LoVo (cell line): Measurements from ENCODE around the gene MYO1H.
"Not testable (repeated sequence)": the region's sequence is repeated elsewhere in the genome, so short reads cannot be mapped to it uniquely, and the experiment has no call there.

Experiments used
- DNase-seq: peaks from one replicate; pipeline ENCODE4 v3.0.0-alpha.2; 2016; ENCODE audit warnings: low spot score

MYO1H gene

DNA sequence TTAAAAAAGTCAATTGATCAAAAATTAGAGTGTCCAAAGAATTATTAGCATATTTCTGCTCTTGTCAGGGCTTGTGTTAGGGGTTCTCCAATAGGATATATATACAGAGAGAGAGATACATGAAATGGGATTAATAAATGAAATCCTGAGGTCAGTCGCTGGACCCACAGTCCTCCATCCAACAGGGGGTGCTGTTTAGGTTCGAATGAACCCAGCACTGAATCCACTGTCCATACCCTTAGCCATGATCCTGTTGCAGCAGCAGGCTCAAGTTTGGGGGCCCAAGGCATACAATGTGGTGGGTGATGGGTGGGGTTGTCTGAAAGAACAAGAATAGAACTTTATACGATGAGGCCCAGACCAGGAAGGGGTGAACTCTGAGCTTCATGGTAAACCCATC is 780 bp upstream of the MYO1H start:
- DNase-seq: no peak

- no peak for DNase-seq
Measured at GRCh38 chr12:109352184-109352583, 4.5 kb downstream of the MYO1H start.

DNA sequence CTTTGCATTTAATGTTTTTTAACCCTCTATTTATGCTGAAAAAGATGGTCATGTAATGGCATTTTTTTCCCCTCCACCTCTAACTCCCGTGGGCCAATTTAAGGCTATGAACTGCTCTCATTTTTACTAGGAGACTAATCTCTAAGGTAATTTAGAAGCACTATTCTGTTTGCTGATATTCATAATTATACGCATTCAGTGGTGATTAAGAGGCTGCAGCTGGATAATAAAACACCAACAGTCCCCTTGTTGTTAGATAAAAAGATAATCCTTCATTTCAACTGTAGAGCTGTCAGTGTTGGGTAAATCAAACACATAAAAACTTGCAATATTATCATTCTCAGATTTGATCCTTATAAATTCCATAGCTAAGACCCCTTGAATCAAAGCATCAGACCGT is 8.9 kb downstream of the MYO1H start:
- DNase-seq: no peak

GRCh38 chr12:109357032-109357431 is 9.3 kb downstream of the MYO1H start:
- DNase-seq: no peak

- no peak for DNase-seq
Measured at GRCh38 chr12:109358154-109358869, 10.6 kb downstream of the MYO1H start.

DNA sequence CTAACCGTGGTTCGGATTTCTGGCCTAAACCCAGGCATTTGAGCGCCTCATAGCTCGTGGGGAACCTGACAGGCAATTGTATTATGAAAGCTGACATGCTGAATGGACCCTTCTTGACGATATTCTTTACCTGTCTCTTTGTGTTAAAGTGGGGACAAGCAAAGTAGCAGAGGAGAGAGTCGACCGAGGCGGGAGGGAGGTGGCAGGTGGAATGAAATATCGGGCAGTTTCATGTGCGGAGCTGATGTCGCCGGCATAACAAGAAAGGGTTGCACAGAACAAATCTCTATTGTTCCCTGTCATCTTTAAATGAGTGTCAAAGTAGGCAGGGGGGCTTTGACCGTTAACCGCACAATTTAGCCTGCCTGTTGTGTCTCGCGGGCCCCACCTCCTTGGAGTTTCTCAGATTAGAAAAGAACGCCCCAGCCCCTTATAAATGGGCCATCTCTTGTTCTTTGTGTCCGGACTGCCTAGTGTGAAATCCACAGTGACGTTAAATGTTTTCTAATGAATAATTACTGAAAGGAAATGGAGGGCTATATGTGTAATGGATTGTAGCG is 11.5 kb downstream of the MYO1H start:
- no peak for DNase-seq

DNA sequence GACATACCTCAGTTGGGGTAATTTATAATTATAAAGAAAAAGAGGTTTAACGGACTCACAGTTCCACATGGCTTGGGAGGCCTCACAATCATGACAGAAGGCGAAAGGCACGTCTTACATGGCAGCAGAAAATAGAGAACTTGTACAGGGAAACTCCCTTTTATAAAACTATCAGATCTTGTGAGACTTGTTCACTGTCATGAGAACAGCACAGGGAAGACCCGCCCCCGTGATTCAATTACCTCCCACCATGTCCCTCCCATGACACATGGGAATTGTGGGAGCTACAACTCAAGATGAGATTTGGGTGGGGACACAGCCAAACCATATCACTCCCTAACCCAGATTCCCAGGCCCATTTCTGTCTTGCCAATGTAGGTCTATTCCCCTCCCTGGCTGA is 22.1 kb downstream of the MYO1H start:
- DNase-seq: no peak

DNA sequence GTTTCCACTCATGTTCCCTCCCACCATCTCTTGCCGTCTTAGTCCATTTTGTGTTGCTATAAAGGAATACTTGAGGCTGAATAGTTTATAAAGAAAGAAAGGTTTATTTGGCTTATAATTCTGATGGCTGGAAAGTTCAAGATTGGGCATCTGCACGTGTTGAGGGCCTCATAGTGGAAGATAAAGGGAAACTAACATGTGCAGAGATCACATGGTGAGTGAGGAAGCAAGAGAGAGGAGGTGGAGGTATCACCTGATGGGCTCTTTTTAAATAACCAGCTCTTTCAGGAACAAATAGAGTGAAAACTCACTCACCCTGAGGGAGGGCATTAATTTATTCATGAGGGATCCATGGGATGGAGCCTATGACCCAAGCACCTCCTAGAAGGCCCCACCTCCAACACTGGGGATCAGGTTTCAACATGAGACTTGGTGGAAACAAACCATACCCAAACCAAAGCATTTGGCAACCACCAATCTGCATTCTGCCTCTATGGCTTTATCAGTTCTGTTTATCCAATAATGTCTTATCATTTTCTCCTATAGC is 29.5 kb downstream of the MYO1H start:
- DNase-seq: no peak

DNA sequence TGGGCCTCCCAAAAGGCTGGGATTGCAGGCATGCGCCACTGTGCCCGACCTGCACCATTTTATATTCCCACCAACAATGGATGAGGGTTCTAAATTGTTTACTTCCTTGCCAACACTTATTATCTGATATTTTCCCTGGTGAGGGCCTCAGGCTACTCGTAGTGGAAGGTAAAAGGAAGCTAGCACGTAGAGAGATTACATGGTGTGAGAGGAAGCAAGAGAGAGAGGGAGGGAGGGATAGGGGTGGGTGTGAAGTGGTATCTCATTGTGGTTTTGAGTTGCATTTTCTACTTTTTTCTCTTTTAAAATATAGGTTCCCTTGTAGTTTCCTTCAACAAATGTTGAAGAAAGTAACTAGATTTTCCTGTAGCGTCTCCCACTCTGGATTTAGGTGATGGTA is 30.9 kb downstream of the MYO1H start:
- DNase-seq: no peak

DNA sequence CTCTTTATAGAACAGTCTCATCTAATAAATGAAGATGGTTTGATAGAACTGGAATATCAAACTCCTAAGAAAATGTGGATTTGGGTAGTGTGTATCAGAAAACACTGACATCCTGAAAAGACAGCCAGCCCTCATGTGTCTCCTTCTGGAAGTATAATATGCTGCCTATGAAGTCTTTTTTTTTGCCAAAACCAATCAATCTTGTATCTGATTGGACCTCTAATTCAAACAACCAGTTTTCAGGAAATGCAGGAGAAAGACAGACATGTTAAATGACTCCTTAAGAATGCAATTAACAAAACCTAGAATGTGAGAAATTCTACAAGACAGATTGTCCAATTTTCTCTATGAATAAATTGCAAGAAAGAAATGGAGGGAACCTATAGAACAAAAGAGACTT is 34.3 kb downstream of the MYO1H start:
- DNase-seq: no peak

- no peak for DNase-seq
Measured at GRCh38 chr12:109383240-109383639, 35.5 kb downstream of the MYO1H start.

DNA sequence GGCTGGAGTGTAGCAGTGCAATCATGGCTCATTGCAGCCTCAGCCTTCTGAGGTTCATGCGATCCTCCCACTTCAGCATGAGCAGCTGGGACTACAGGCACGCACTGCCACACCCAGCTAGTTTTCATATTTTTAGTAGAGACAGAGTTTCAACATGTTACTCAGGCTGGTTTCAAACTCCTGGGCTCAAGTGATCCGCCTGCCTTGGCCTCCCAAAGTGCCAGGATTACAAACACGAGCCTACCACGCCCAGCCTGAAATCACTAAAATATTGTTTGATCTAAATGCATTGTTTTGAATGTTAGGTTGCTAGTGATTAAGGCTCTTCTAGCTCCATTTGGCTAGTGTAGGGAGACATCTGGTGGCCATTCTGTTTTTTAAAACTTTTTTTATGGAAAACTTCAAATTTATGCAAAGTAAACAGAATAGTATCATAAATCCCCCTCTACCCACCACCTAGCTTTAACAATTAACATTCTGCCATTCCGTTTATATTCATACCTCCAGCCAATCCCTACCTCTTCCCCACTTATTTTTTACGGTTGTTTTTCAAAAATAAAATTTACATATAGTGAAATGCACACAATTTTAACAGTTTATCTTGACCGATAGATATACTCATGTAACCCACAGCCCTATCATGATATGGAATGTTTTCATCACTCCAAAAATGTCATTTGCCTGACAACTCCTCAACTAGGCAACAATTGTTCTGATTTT is 37.8 kb downstream of the MYO1H start:
- DNase-seq: peak; percentile 63

GRCh38 chr12:109386059-109386433 is 38.3 kb downstream of the MYO1H start:
- DNase-seq: no peak

DNA sequence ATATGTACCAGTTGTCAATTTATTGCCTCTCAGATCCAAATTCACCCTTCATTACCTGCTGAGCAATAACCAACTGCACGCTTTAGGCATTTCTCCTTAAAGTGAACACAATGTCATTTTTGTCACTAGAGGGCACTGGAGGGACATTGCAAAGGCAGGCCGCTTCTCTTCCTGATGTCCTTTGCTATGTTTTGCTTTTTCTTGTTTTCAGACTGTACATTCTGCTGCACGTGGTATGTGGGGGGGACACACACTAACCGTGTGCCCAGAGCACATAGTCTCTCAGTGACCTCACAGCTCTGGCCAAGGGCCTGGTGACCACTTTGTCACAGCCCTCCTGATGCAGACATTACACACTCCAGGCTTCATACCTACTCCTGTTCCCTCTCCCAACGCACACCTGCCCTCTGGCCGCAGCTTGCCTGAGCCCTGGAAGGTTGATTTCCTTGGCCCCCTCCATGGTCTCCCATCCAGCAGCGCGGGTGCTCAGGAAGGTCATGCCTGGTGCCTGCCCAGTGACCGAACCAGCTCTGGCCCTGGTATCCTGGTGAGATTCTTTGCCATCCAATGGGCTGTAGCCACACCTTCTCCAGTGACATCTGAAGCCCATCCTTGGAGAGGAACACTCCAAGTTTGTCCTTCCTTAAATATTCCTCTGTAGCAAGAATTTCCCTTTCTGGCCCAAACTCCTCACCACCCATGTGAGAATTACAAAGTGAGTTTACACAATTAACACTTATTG is 39.9 kb downstream of the MYO1H start:
- peak; percentile 61 for DNase-seq

- no peak for DNase-seq
Measured at GRCh38 chr12:109388167-109388563, 40.5 kb downstream of the MYO1H start.

DNA sequence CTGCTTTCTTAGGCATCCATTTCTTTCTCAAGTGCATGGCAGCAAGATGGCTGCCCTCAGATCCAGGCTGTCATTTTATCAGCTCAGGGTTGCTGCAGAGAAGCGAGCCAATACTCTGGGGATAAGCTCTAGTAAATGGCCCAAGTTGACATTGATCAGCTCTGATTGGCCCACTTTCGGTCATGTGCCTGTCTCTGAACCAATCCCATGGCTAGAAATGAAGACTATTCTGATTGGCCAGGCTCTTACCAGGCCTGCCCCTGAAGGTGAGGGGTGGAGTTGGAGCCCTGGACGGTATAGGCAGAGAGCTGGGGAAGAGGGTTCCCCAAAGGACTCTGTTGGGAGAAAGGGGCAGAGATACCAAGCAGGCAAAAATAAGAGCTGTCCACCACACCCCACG is 41.4 kb downstream of the MYO1H start:
- DNase-seq: no peak

- peak; percentile 78 for DNase-seq
Measured at GRCh38 chr12:109393437-109394345, 46.0 kb downstream of the MYO1H start.

- DNase-seq: no peak
Measured at GRCh38 chr12:109394891-109395290, 47.2 kb downstream of the MYO1H start.

GRCh38 chr12:109404841-109405240 is 57.1 kb downstream of the MYO1H start:
- DNase-seq: not testable (repeated sequence)

DNA sequence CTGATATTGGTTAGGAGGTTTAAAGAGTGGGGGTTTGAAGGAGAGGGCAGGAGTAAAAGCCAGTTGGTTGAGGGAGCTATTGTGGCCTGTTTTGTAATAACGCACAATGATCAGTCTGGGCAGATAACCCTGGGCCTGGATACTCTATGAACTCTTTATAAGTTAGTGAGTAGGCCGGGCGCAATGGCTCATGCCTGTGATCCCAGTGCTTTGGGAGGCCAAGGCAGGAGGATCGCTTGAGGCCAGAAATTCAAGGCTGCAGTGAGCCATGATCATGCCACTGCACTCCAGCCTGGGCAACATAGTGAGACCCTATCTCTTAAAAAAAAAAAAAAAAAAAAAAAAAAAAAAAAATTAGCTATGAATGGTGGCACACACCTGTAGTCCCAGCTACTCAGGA is 58.4 kb downstream of the MYO1H start:
- not testable (repeated sequence) for DNase-seq

DNA sequence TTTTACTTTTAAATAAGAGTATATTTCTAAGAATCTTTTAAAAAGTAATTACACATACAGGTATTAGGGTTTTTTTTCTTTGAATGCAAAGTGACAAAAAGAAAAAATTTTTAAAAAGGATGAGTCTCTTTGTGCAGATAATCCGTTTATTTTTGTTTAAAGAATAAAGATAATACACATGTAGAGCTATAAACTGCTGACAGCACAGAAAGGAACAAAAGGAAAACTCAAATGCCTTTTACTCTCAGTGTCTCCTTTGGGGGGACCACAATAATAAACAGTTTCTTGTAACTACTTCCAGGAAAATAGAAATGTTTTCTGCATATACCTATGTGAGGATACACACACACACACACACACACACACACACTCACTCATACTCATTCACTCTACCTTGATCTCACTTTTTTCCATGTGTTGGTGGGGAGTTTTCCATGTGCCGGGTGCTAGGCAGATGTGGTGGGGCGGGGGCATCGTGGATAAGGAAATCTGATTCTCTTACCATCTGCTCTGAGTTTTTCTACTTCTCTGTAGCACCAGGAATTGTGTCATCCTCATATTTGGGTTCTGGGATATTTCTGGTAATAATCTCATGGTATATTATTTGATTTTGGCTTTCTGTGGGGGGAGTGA is 71.3 kb downstream of the MYO1H start:
- no peak for DNase-seq
